Ascending aorta (tissue), 2 donors: ENCODE measurements around the gene EIF4E1B. TPM values are rescaled to one million over a fixed set of nuclear protein-coding genes. Genes with fewer than 3 reads are reported as not detected.

Experiments
- DNase-seq, 2 donors: peaks; one replicate each; pipeline ENCODE4 v3.0.0-alpha.2; 2019; ENCODE audit warnings: low spot score in 2 of 2
- H3K27ac ChIP-seq, 2 donors: fragments of 200-600 bp; sonication (generic); one replicate each; pipeline ENCODE4 v1.5.1; 2016 to 2017; ENCODE audit warnings: mild to moderate bottlenecking in 1 of 2
- H3K27me3 ChIP-seq: fragments of 200-600 bp; sonication (generic); one replicate; pipeline ENCODE4 v1.5.1; 2017
- H3K36me3 ChIP-seq, 2 donors: fragments of 200-600 bp; sonication (generic); one replicate each; pipeline ENCODE4 v1.5.1; 2016
- H3K4me1 ChIP-seq, 2 donors: fragments of 200-600 bp; sonication (generic); one replicate each; pipeline ENCODE4 v1.5.1; 2016 to 2017; ENCODE audit warnings: mild to moderate bottlenecking in 1 of 2
- H3K4me3 ChIP-seq, 2 donors: fragments of 200-600 bp; sonication (generic); one replicate each; pipeline ENCODE4 v1.5.1; 2016 to 2017; ENCODE audit warnings: mild to moderate bottlenecking in 1 of 2
- H3K9me3 ChIP-seq, 2 donors: fragments of 200-600 bp; sonication (generic); one replicate each; pipeline ENCODE4 v1.5.1; 2016
- CTCF ChIP-seq, 3 experiments: fragments of 200-600 bp in 2 of 3; fragments of 450-650 bp in 1 of 3; sonication (generic) in 2 of 3; IDR thresholded peaks; one replicate each; pipeline ENCODE4 v1.5.1; 2016 to 2019; ENCODE audit warnings: antibody characterized with exemption in 3 of 3, mild to moderate bottlenecking in 1 of 3, moderate library complexity in 1 of 3
- intact Hi-C: fragments of 100-400 bp; cut with DNase I; formaldehyde crosslinking; loops from one replicate; pipeline ENCODE4 v1.15.1; 2023
- total RNA-seq: library from RNA; depleted of rRNA; stranded (reverse); fragments of >200 nt; gene quantifications from one replicate; pipeline ENCODE4 v1.1.0, GENCODE V29; 2016

Gene EIF4E1B
- total RNA-seq, 1 donor from 2014 or later, result not detected

- DNase-seq, result no peak
- Histone ChIP-seq H3K27ac (no peak overlapping the region), H3K27me3 (no peaks in the 10 kb centered on the region), H3K9me3 (no peaks in the 10 kb centered on the region), H3K4me3 (no peak overlapping the region), H3K4me1 (no peaks in the 10 kb centered on the region), H3K36me3 (no peaks in the 10 kb centered on the region)
- TF ChIP-seq CTCF (IDR thresholded peaks at IDR 0.05), result no peak
- intact Hi-C loops, result no loop called here
Observed at GRCh38 chr5:176601901-176602482, 28.5 kb upstream of the EIF4E1B start.

GRCh38 chr5:176603091-176603490 lies 27.4 kb upstream of the EIF4E1B start:
- no peak overlapping the region for H3K4me3 ChIP-seq
- no peak for TF ChIP-seq CTCF (IDR thresholded peaks at IDR 0.05)
- H3K36me3 ChIP-seq, result no peaks in the 10 kb centered on the region
- DNase-seq, result no peak
- intact Hi-C loops, result no loop called here
- no peaks in the 10 kb centered on the region for H3K9me3 ChIP-seq
- no peaks in the 10 kb centered on the region for H3K4me1 ChIP-seq
- H3K27me3 ChIP-seq, result no peaks in the 10 kb centered on the region
- H3K27ac ChIP-seq, result no peak overlapping the region

GRCh38 chr5:176606032-176606431 lies 24.4 kb upstream of the EIF4E1B start:
- intact Hi-C loops, result no loop called here
- no peak overlapping the region for H3K27ac ChIP-seq
- no peak for TF ChIP-seq CTCF (IDR thresholded peaks at IDR 0.05)
- no peak for DNase-seq
- no peak overlapping the region for H3K4me3 ChIP-seq
- no peaks in the 10 kb centered on the region for H3K9me3 ChIP-seq
- H3K36me3 ChIP-seq, result no peaks in the 10 kb centered on the region
- H3K27me3 ChIP-seq, result peaks cover 12% of the 10 kb centered on the region
- peaks cover 0 to 4% of the 10 kb centered on the region in 2 donors for H3K4me1 ChIP-seq

GRCh38 chr5:176606875-176607274 lies 23.6 kb upstream of the EIF4E1B start:
- intact Hi-C loops, result no loop called here
- DNase-seq, result no peak
- no peak for TF ChIP-seq CTCF (IDR thresholded peaks at IDR 0.05)
- Histone ChIP-seq H3K4me3 (no peak overlapping the region), H3K27ac (no peak overlapping the region), H3K36me3 (no peaks in the 10 kb centered on the region), H3K27me3 (peaks cover 12% of the 10 kb centered on the region), H3K9me3 (no peaks in the 10 kb centered on the region), H3K4me1 (peaks cover 0 to 4% of the 10 kb centered on the region in 2 donors)

- peaks cover 12% of the 10 kb centered on the region for H3K27me3 ChIP-seq
- no peak overlapping the region for H3K4me3 ChIP-seq
- intact Hi-C loops, result no loop called here
- H3K27ac ChIP-seq, result no peak overlapping the region
- no peaks in the 10 kb centered on the region for H3K9me3 ChIP-seq
- no peak for DNase-seq
- no peaks in the 10 kb centered on the region for H3K36me3 ChIP-seq
- TF ChIP-seq CTCF (IDR thresholded peaks at IDR 0.05), result no peak
- H3K4me1 ChIP-seq, result peaks cover 0 to 4% of the 10 kb centered on the region in 2 donors
Observed at GRCh38 chr5:176608142-176608705, 22.3 kb upstream of the EIF4E1B start.
